Activated CD4-positive, alpha-beta T cell treated with anti-CD3 and anti-CD28 coated beads, Interleukin-2, amount 10 ng/mL, durations not matched to agents 24 days and 14 days (primary cell): ENCODE data around the gene FRMD4A. TPM values are rescaled to one million over a fixed set of nuclear protein-coding genes. Genes with fewer than 3 reads are reported as not detected.

Experiments
- DNase-seq: peaks from one replicate; pipeline ENCODE4 v3.0.0; 2022
- H3K27ac Mint-ChIP-seq: one replicate; pipeline ENCODE4 v1.8.0; 2022; ENCODE audit warnings: mild to moderate bottlenecking, mixed read lengths
- H3K27me3 Mint-ChIP-seq: one replicate; pipeline ENCODE4 v1.8.0; 2022; ENCODE audit warnings: mixed read lengths
- H3K36me3 Mint-ChIP-seq: one replicate; pipeline ENCODE4 v1.8.0; 2022; ENCODE audit warnings: low read depth, mild to moderate bottlenecking, mixed read lengths
- H3K4me1 Mint-ChIP-seq: one replicate; pipeline ENCODE4 v1.8.0; 2021; ENCODE audit warnings: mixed read lengths
- H3K4me3 Mint-ChIP-seq: one replicate; pipeline ENCODE4 v1.8.0; 2022; ENCODE audit warnings: mild to moderate bottlenecking, moderate library complexity, mixed read lengths
- H3K9me3 Mint-ChIP-seq: one replicate; pipeline ENCODE4 v1.8.0; 2021; ENCODE audit warnings: mixed read lengths
- intact Hi-C: fragments of 100-400 bp; cut with micrococcal nuclease; formaldehyde crosslinking; loops from one replicate; pipeline ENCODE4 v1.15.1; 2023
- total RNA-seq: library from RNA; stranded (reverse); gene quantifications from 2 replicates; pipeline ENCODE4 v1.2.3, GENCODE V29; 2022

The FRMD4A gene
- total RNA-seq, 1 donor from 2014 or later: 0.98 TPM

DNA sequence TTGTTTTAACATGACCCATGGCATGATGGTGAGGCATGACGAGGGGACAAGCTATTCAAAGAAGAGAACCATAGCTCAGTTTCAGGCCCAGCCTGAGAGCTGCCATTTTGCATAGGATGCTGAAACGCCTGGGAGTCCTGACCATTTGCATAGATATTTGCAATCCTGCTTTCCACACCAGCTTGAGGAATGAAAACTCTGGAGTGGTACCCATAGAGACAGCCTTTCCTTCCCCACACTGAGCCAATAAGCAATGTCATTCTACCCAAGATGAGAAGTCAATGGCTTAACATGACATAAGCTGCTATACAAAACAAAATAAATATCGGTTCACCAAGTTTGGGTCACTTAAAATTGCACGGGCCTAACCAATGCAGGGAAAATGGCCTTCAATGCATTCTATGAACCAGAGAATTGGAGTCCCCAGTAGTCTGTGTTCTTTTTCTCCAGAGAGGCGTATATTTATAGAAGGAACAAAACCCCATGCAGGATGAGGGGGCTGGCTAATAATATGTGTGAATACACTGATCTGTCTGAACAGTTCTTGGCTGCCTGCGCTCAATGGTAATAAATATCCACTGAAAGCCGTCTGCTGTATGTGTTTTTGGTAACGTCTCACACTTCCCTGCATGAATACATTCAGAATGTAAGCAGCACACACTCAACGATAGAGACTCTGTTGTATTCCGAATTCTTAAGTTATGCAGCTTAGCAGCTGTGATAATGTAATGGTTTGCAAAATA is 329.3 kb downstream of the FRMD4A start:
- no peak for DNase-seq

DNA sequence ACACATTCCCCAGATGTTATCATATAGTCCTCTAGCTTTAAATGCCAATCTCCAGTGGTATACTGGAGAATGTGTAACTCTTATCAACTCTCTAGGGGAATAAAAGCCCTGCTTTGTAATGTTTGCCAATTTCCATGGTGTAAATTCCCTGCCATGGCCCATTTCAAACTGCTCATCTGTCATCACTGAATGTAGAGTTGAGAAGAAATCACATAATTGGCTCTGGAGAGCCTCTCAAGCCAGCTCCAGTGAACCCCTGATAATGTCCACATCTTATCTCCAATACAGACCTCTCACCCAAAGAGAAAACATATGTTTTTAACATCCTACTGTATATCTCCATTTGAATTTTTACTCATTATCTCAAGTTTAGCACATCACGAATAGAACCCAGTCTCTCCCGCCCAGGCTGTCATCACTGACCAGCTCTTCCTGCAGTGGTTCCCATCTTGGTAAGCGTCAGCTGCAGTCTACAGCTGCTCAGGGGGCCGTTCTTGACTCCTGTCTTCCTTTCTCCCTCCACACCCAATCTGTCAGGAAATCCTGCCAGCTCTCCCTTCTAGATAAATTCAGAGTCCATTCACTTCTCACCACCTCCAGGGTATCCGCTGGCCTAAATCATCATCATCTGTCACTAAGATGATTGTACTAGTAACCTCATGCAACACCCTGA is 332.4 kb downstream of the FRMD4A start:
- DNase-seq: no peak
- no peak overlapping the region for H3K4me3 Mint-ChIP-seq
- no peaks in the 10 kb centered on the region for H3K9me3 Mint-ChIP-seq
- no peak overlapping the region for H3K27ac Mint-ChIP-seq
- H3K4me1 Mint-ChIP-seq: peaks cover 4% of the 10 kb centered on the region
- H3K27me3 Mint-ChIP-seq: peaks cover 14% of the 10 kb centered on the region
- H3K36me3 Mint-ChIP-seq: no peaks in the 10 kb centered on the region
- intact Hi-C loops: no loop called here

More for the DNA sequence above, 329.3 kb downstream of the FRMD4A start:
- Mint-ChIP-seq H3K36me3 (no peaks in the 10 kb centered on the region), H3K4me1 (peaks cover 5% of the 10 kb centered on the region), H3K27ac (no peak overlapping the region), H3K4me3 (no peak overlapping the region), H3K9me3 (no peaks in the 10 kb centered on the region), H3K27me3 (peaks cover 17% of the 10 kb centered on the region)
- intact Hi-C loops: no loop called here

DNA sequence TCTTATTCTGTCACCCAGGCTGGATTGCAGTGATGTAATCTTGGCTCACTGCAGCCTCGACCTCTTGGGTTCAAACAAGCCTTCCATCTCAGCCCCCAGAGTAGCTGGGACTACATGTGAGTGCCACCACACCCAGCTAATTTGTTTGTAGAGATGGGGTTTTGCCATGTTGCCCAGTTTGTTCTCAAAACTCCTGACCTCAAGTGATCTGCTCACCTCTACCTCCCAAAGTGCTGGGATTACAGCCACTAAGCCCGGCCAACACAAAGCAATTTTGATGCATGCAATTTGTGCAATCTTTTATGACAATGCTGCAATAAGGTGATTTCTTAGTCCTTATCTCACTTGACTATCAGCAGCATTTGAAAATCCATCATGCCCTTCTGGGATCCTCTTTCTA is 333.1 kb downstream of the FRMD4A start:
- no peak for DNase-seq
- intact Hi-C loops: no loop called here
- H3K27me3 Mint-ChIP-seq: peaks cover 8% of the 10 kb centered on the region
- H3K4me3 Mint-ChIP-seq: no peak overlapping the region
- H3K9me3 Mint-ChIP-seq: no peaks in the 10 kb centered on the region
- H3K4me1 Mint-ChIP-seq: no peaks in the 10 kb centered on the region
- no peak overlapping the region for H3K27ac Mint-ChIP-seq
- no peaks in the 10 kb centered on the region for H3K36me3 Mint-ChIP-seq

DNA sequence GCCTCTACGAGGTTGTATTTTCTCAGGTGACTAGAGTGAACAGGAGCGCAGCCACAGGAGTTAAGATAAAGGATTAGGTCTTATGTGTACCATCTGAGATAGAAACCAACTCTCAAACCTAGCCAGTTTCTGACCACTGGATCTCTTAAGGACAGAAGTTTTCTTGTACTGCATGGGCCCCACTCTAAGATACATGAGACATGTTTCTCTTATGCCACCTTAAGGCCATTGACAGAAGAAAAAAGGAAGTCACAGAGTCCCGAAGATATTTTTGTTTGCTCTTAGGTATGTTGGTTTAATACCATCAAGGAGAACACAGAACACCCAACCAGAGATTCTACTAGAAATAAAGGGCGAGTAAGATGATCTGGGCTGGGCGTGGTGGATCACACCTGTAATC is 335.8 kb downstream of the FRMD4A start:
- DNase-seq: no peak
- H3K36me3 Mint-ChIP-seq: no peaks in the 10 kb centered on the region
- H3K9me3 Mint-ChIP-seq: no peaks in the 10 kb centered on the region
- peaks cover 2% of the 10 kb centered on the region for H3K27me3 Mint-ChIP-seq
- no peak overlapping the region for H3K4me3 Mint-ChIP-seq
- H3K27ac Mint-ChIP-seq: no peak overlapping the region
- no peaks in the 10 kb centered on the region for H3K4me1 Mint-ChIP-seq
- intact Hi-C loops: no loop called here

DNA sequence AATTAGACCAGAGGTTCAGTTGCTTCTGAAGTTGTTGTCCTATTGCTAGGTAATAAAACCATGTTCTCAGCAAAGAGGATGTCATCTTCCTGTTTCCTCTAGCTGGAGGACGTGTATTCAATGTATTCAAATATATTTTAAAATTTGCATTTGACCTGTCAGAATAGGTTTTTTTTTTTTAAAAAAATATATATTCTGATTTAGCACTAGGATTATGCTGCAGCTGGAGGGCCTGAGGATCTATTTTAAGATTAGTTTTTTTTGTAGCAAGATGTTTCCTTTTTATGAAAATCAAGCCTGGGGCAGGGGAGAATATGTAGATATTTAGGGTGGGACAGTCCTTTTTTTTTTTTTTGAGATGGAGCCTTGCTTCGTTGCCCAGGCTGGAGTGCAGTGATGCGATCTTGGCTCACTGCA is 337.0 kb downstream of the FRMD4A start:
- intact Hi-C loops: no loop called here
- H3K4me1 Mint-ChIP-seq: no peaks in the 10 kb centered on the region

DNA sequence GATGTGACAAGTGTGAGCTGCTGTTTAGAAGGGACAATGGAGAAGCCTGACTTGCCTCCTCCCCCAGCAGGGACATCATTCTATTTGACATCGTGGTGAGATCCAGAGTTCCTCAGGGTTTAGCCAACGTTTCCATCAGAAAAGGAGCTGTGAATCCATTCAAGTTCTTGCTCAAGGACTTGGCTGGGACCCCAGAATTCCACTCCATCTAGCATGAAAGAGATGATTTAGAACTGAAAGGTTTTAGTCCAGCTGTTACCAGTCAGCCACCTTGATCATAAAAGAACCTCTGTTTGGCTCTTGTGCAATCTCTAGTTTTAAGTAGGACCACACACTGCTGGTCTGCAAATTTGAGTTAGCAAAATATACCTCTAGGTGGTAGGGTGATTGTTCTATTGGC is 337.6 kb downstream of the FRMD4A start:
- intact Hi-C loops: no loop called here
- Mint-ChIP-seq H3K9me3 (no peaks in the 10 kb centered on the region), H3K4me3 (no peak overlapping the region), H3K36me3 (no peaks in the 10 kb centered on the region), H3K4me1 (no peaks in the 10 kb centered on the region), H3K27me3 (peaks cover 2% of the 10 kb centered on the region), H3K27ac (no peak overlapping the region)
- DNase-seq: no peak

More for the DNA sequence above, 337.0 kb downstream of the FRMD4A start:
- Mint-ChIP-seq H3K36me3 (no peaks in the 10 kb centered on the region), H3K4me3 (no peak overlapping the region), H3K9me3 (no peaks in the 10 kb centered on the region), H3K27me3 (peaks cover 2% of the 10 kb centered on the region), H3K27ac (no peak overlapping the region)
- no peak for DNase-seq

DNA sequence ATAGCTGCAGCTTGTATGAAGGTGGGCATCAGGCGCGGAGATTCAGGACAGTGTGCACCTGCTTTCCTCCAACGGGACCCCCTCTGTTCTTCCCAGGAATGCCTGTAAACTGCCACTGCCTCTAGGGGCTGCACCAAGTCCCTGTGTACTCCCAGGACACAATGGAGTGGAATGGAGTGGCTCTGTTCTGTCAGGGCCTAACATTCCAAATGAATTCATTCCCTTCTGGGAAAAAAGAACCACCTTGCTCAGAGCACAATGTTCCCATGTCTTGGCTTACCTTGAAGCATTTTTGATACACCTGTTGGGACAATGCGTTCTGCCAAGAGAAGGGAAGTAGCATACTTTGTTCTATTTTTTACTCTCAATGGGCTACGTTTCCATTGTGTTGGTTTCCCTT is 339.4 kb downstream of the FRMD4A start:
- Mint-ChIP-seq H3K27ac (no peak overlapping the region), H3K4me1 (no peaks in the 10 kb centered on the region), H3K4me3 (no peak overlapping the region), H3K9me3 (no peaks in the 10 kb centered on the region), H3K36me3 (no peaks in the 10 kb centered on the region), H3K27me3 (no peaks in the 10 kb centered on the region)
- intact Hi-C loops: no loop called here
- DNase-seq: no peak

DNA sequence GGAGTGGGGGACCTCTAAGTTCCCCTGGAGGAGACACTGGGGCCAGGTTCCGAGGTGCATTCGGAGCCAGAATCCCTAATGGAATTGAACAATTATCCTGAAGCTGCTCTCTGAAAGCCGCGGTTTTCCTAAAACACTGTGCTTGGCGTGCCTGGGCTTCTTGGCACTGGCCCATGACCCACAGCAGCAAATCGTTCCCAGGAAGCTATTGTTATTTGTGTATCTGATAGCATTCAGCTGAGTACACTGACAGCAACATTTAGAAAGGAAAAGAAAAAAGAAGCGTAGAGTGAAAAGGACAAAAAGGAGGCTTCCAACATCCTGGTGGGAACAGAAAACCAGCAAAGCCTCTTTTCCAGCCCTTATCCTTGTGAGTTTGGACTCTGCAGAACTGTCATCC is 339.8 kb downstream of the FRMD4A start:
- no peaks in the 10 kb centered on the region for H3K27me3 Mint-ChIP-seq
- intact Hi-C loops: no loop called here
- H3K9me3 Mint-ChIP-seq: no peaks in the 10 kb centered on the region
- H3K4me1 Mint-ChIP-seq: no peaks in the 10 kb centered on the region
- DNase-seq: no peak
- no peak overlapping the region for H3K4me3 Mint-ChIP-seq
- H3K27ac Mint-ChIP-seq: no peak overlapping the region
- H3K36me3 Mint-ChIP-seq: no peaks in the 10 kb centered on the region

DNA sequence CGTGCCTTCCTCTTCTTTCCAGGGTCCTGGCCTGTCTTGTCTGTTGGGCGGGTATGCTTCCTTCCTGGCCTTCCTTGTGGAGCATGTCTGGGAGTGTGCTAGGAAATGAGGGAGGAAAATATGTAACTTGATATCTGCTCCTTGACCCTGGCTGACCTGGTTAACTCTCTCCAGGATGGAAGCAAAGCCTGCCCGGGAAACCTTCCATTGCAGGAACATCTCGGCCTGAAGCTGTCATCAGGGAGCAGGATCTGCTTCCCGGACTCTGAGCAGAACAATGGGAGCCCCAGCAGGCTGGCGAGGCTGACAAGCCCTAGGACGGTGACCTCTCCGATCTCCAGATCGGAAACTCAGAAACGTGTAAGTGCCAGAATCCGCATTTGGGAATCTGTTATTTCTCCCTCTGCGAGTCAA is 340.3 kb downstream of the FRMD4A start:
- intact Hi-C loops: no loop called here
- Mint-ChIP-seq H3K9me3 (no peaks in the 10 kb centered on the region), H3K4me3 (no peak overlapping the region), H3K36me3 (no peaks in the 10 kb centered on the region), H3K27me3 (no peaks in the 10 kb centered on the region), H3K27ac (no peak overlapping the region), H3K4me1 (no peaks in the 10 kb centered on the region)
- DNase-seq: no peak

DNA sequence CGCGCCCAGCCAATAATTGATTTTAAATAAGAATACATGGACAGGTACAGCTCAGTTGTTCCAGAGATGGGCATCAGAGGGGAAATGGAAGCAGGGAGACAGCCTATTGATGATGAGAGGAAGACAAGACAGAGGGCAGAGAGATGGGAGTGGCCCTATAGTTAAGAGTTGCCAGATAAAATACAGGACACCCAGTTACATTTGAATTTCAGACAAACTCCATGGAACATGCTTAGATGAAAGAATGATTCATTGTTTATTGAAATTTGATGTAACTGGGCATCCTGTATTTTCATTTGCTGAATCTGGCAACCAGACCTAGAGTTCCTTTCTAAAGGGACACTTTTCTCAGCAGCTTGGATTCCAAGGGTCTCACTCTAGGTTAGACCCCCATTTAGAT is 341.1 kb downstream of the FRMD4A start:
- intact Hi-C loops: no loop called here
- Mint-ChIP-seq H3K27me3 (no peaks in the 10 kb centered on the region), H3K4me3 (no peak overlapping the region), H3K4me1 (no peaks in the 10 kb centered on the region), H3K27ac (no peak overlapping the region), H3K36me3 (no peaks in the 10 kb centered on the region), H3K9me3 (no peaks in the 10 kb centered on the region)
- DNase-seq: no peak

DNA sequence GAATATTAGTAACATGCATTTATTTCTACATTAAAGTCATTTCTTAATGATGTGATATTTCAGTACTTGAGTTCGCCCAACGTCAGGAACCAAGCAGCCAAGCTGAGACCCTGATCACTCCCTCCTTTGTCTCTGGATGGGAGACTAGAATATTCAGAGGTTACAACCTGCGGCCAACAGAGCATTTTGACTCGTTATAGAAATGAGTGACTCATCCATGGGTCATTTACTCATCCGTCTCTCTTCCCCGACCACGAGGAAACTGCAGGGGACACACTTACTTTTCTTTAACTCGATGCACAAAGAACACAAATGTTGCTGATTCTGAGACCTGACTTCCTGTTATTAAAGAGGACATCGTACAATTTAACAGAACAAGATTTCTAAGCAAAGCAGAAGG is 343.3 kb downstream of the FRMD4A start:
- Mint-ChIP-seq H3K27me3 (no peaks in the 10 kb centered on the region), H3K9me3 (no peaks in the 10 kb centered on the region), H3K27ac (no peak overlapping the region), H3K36me3 (no peaks in the 10 kb centered on the region), H3K4me1 (no peaks in the 10 kb centered on the region), H3K4me3 (no peak overlapping the region)
- intact Hi-C loops: no loop called here
- DNase-seq: no peak

DNA sequence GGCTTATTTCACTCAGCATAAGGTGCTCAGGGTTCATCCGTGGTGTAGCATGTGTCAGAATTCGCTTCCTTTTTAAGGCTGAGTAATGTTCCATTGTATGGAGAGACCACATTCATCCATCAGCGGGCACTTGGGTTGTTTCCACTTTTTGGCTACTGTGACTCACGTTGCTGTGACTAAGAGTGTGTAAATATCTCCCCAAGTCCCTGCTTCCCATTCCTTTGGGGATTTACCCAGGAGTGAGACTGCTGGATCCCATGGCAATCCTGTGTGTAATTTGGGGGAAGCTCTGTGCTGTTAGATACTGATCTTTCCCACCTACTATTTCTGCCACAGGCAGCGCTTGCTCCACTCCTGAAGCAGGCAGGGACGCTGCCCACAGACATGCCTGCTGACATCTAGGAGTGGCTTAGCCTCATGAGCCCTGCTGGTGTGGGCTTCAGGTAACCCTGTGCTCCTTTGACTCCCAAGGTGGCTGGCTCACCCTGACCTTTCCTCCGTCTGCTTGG is 346.0 kb downstream of the FRMD4A start:
- Mint-ChIP-seq H3K9me3 (no peaks in the 10 kb centered on the region), H3K4me3 (no peak overlapping the region), H3K4me1 (no peaks in the 10 kb centered on the region), H3K27me3 (no peaks in the 10 kb centered on the region), H3K27ac (no peak overlapping the region), H3K36me3 (no peaks in the 10 kb centered on the region)
- intact Hi-C loops: no loop called here
- no peak for DNase-seq

DNA sequence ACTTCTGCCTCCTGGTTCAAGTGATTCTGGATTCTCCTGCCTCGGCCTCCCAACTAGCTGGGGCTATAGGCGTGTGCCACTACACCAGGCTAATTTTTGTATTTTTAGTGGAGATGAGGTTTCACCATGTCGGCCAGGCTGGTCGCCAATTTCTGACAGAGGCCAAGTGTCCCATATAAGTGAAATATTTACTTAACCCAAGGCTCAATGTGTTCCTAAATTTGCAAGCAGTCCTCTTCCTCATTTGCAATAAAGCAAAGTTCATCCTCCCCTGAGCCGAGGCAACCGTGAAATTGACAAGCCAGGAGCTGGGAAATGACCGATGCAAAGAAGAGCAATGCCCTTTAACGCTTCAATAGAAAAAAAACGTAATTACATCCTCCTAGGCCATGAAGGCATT is 347.7 kb downstream of the FRMD4A start:
- no peak for DNase-seq
- no peaks in the 10 kb centered on the region for H3K4me1 Mint-ChIP-seq
- no peaks in the 10 kb centered on the region for H3K9me3 Mint-ChIP-seq
- H3K4me3 Mint-ChIP-seq: no peak overlapping the region
- intact Hi-C loops: no loop called here
- no peaks in the 10 kb centered on the region for H3K36me3 Mint-ChIP-seq
- no peaks in the 10 kb centered on the region for H3K27me3 Mint-ChIP-seq
- H3K27ac Mint-ChIP-seq: no peak overlapping the region

DNA sequence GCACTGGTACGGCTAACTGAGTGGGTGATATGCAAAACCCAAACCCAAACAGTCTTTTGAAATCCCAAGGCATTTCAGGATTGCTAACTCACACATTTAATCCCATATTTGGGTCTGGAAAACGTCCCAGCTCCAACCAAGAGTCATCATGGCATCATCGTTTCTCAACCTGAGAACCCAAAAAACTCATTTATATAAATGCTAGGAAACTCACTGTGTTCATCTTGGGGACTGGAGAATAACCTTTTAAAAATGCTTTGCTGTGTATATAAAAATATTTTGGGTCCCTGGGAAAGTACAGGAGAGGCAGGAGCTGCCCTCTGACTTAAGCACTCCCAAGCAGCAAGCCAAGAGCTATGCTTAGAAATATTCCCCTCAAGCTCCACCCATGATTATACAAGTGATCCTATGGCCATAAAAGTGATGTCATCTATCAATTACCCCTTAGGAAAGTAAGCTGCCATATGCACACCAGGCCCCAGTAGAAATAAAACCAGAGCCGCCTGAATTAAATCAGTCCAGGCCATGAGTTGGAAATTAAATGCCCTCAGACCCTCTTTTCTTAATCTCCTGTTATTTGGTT is 352.1 kb downstream of the FRMD4A start:
- Mint-ChIP-seq H3K36me3 (no peaks in the 10 kb centered on the region), H3K4me1 (no peaks in the 10 kb centered on the region), H3K9me3 (no peaks in the 10 kb centered on the region), H3K27me3 (peaks cover 3% of the 10 kb centered on the region), H3K27ac (no peak overlapping the region), H3K4me3 (no peak overlapping the region)
- intact Hi-C loops: no loop called here
- DNase-seq: no peak
